Dermis microvascular lymphatic vessel endothelial cell (primary cell): Measurements from ENCODE around the gene SDSL. TPM values are rescaled to one million over a fixed set of nuclear protein-coding genes. Genes with fewer than 3 reads are reported as not detected.
A peak's percentile ranks its signal among the peaks of the same experiment; 100 is the strongest.

ENCODE experiments used
- DNase-seq, 2 donors: peaks; one replicate each; pipeline versions ENCODE4 v3.0.0 to v3.0.0-alpha.2; 2010; ENCODE audit warnings: low read depth in 2 of 2
- total RNA-seq: library from RNA; depleted of rRNA; stranded (reverse); fragments of >200 nt; gene quantifications from 2 replicates; pipeline ENCODE4 v1.2.1, GENCODE V29; 2014

The SDSL gene
- total RNA-seq, 1 donor from 2014 or later = 3.3 TPM

DNA sequence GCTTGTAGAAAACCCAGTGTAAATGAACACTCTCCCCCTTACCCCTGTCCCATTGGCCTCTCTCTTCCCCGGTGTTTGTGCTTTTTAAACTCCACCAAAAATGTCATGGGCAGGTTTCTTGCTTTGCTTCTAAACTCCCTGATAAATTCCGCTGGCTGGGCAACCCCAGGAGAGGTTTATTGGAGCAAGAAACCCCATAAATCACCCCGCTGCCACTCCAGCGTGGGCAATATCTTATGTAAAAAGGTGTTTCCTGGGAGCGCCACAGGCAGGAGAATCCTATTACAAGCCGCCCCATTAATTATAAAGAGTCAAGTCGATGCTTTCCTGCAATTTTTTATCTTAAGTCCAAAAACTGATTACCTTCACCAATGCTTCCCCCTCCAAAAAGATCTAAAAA lies 26.7 kb downstream of the SDSL start:
- DNase-seq = no peak

DNA sequence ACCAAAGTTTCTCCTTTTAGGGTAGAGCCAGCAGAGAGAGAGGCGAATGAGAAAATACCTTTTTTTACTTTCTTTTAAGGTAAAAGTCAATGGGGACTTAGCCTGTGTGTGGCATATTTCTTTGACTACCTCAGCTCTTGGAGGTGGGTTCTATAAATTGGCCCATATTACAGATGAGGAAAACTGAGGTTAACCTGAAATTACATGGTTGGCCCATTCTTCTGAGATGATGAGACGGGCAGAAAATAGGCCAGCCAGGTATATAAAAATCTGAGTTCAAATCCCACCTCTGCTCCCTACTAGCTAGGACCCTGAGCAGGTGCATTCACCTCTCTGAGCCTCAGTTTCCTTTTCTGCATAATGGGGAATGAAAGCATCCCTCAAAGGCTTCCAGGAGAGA lies 27.1 kb downstream of the SDSL start:
- DNase-seq = no peak

GRCh38 chr12:113449839-113450238 lies 27.7 kb downstream of the SDSL start:
- no peak for DNase-seq

DNA sequence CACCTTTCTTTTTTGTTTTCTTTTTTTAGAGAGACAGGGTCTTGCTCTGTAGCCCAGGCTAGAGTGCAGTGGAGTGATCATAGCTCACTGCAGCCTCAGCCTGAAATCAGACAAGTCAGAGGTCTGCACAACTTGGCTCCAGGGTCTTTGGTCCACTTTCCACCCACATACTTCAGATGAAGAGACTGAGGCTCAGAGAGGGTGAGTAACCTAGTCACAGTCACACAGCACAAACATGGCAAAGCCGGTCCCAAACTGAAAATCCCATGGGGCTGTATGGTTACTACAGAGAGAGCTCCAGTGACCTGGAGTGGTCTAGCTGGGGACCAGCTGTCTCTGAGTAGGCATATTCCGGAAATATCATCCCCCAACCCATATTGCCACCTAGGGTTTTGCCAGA lies 30.3 kb downstream of the SDSL start:
- DNase-seq = no peak

GRCh38 chr12:113453330-113453729 lies 31.1 kb downstream of the SDSL start:
- no peak for DNase-seq

- DNase-seq = no peak
These were observed 34.0 kb downstream of the SDSL start for GRCh38 chr12:113456199-113456598.

DNA sequence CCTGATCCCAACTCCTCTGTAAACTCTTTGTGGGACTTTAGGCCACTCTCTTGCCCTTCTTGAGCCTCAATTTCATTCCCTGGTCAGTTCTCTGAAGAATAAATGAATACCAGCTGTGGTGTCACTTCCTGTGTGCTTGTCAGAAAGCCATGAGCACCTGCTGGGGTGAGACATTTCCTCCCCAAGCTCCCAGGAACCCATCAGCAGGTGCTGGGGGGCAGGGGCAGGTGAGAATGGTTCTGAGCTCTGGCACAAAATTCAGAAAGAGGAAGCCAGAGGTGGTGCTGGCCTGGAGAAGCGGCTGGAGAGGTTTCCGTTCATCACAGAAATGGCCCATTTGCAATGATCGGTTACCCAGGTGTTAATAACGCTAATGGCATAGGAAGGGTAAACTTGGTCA lies 34.6 kb downstream of the SDSL start:
- DNase-seq = no peak

GRCh38 chr12:113457185-113457584 lies 35.0 kb downstream of the SDSL start:
- no peak for DNase-seq

DNA sequence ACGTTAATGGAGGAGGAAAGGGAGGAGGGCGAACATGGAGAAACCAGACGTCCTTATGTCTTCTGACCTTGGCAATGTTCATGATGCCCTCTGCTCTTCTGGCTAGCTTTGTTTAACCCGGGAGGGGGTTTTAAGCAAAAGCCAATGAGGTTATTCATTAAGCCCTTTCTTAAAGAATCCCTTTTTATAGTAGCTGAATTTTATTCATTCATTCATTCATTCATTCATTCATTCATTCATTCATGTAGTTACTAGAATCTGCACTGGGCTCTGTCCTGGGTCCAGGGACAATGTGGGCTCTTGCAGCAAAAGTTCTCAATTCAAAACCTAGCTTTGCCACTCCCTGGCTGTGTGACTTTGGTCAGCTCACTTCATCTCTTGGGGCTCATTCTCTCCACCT lies 35.5 kb downstream of the SDSL start:
- DNase-seq = no peak

DNA sequence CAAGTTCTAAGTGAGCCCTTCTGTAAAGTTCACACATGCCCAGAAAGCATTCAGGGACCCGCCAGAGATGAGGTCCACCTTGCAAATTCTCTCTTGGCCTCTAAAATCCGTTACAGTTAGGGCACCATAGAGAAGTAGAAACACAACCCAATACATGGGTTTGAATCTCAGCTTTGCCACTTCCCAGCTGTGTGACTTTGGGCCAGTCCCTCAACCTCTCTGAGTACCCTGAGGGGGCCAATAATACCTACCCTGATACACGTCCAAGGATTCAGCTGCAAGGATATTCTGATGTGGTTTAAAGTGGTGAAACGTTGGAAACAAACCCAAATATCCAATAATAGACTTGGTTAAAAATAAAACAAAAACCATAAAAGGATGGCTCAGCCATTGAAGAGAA lies 37.8 kb downstream of the SDSL start:
- no peak for DNase-seq

DNA sequence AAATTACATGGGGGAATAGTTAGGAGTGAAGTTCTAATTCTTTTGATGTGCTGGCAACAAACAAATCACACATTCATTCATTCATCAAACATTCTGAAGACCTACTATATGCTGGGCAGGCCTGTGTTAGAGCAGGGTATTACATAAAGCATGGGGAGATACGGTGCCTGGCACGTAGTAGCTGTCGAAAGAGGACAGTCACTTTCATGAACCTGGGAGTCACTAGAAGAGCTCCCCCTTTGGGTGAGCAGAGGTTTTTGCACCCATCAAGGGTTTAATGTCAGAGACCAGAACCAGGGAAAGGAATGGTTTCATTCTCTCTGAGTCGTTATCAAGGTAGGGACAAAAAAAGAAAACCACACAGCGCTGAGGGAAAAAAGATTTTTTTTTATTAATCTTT lies 39.5 kb downstream of the SDSL start:
- DNase-seq = peak; percentile 11 to 26

DNA sequence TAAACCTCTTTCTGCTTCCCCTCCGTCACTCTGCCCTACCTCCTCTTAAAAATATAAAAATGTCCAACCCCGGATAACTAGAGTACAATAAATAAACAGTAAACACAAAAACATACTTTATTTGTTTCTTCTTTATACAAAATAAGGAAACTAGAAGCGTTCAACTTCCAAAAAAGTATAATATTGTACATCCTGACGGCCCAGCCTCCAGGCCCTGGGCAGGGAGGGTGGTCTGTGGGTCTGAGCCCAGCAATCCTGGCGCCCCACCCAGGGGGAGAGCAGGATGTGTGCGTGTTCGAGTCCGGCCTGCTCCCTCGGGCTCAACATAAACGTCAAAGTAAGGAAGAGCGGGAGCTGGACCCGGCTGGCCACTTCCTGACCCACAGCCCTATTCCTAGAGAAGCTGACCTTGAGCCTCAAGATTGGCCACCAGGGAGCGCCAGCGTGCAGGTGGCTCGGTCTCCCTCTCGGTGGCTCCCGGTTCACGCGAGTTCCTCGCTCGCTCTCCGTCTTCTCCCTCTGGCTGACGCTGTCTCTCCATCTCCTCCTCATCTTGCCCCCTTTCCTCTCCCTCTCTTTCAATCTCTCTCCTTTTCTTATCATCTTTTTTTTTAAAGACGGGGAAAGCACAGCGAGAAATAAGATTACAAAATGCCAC lies 40.1 kb downstream of the SDSL start:
- DNase-seq = peak; percentile 34 to 71

DNA sequence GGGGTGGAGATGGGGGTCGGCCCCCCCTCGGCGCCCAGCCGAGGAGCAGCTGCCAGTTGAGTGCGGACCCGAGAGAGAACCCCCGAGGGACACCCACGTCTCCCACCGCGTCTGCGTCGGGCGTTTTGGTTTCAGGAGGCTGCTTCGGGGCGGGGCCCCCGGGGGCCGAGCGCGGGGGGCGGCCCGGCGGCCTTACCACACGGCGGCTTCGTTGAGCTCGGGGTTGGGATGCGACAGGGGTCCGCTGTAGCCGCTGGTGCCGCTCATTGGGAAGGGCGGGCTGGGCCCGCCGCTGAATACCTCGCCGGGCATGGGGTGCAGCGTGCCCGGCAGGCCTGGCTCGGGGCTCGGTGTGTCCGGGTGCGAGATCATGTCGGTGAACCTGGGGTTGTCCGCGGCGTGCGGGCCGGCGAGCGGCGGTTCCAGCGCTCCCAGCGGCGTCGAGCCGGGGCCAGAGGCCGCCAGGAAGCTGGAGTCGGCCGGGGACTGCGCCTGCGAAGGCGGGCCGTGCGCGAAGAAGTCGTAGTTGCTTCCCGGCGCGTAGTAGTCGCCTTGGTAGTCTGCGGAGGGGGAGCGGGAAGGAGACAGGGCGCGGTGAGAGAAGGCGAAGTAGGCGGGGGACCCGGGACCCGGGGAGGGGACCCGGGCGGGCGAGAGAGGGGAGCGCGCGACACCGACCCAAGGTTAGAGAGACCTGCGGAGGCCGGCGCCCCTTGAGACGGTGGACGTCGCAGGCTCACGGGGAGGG lies 41.0 kb downstream of the SDSL start:
- DNase-seq = peak in 1 of 2 donors; percentile 12

GRCh38 chr12:113463746-113464451 lies 41.7 kb downstream of the SDSL start:
- DNase-seq = no peak

DNA sequence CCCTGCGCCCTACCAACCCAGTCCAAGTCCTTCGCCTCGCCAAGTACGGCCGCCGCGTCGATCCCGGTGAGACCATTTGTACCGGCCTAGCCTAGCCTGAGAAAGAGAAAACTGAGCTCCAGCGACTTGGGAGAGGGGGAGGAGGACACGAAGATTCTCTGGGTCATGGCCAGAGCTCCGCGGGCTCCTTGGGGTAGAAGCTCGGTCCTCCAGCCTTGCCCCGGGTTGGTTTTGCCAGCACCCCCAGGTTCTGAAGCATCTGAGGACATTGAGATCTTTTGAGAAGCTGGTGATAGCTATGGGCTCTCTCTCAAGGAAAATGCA lies 42.2 kb downstream of the SDSL start:
- no peak for DNase-seq

DNA sequence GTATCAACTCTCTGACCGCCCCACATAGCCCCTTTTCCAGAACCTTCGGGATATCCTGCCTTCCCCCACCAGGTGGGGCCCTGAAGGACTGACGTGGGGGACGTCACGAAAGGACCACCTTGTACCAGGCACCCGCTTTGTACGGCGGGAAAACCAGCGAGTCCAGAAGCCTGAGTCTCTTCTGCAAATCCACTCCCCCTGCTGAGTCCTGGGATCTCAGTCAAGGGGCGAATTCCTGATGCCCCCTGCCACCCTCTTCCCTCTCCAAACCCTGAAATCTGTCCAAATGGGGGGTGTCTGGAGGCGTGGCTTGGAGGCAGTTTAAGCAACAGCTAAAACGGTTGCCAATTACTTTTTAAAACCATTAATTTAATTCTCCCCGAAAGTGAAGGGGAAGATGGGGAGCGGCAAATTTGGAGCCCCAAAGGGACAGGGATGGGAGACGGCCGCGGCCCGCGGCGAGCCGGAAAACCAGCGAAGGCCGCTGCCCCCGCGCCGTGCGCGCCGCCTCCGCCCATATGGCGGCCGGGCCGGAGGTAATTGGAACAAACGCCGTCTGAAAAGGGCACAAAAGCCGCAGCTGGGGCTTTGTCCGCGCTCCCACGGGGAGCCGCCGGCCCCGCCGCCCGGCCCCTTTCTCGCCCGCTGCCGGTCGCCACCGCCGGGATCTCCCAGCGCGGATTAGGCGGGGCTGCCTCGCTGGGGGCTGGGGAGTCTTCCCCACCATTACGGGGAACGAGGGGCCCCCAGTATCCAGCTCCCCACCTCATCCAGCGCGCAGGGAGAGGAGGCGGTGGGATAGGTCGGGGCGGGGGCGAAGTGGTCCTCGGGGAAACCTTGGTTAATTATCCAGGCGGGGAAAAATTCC lies 42.9 kb downstream of the SDSL start:
- no peak for DNase-seq

- DNase-seq = no peak
These were observed 43.8 kb downstream of the SDSL start for GRCh38 chr12:113465808-113466453.

DNA sequence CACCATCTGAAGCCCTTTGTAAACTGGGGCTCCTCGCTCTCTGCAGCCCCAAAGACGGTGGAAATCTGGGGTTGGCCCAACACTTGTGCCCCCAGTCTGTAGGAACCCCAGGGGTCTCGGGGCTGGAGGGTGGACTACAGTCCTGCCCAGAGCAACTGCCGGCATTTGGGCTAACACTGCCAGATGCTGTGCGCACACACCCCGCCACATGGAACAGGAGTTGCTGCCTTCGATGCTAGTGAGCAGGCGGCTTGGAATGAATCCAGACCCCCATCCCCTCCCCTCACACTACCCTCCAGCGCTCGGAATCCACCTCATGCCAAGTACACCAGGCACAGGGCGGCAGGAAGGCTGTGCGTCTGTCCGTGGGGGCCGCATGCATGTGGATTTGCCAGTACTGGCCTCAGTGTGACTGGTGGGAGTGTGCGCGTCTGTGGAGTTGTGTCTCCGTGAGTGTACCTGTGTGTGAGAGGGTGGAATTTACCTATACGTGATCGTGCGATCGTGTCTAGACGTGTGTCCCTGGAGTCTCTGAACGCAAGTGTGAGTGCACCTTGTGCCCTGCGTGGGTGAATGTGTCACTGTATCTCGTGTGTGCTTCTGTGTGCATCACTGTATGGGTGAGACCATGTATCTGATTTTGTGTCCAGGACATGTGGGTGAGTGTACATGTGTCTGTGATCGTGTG lies 44.4 kb downstream of the SDSL start:
- no peak for DNase-seq

- no peak for DNase-seq
These were observed 44.9 kb downstream of the SDSL start for GRCh38 chr12:113467142-113467501.

- DNase-seq = no peak
These were observed 45.6 kb downstream of the SDSL start for GRCh38 chr12:113467502-113468364.
